DOHH2 (cell line): ENCODE data around the gene CBARP.

Source experiments
- EZH2phosphoT487 ChIP-seq: fragments of 200-600 bp; sonication (generic); IDR thresholded peaks from 2 replicates; pipeline ENCODE4 v1.6.1; 2017; ENCODE audit warnings: borderline replicate concordance, mild to moderate bottlenecking, antibody characterized with exemption, low read length, moderate library complexity, mixed read lengths
- TF ChIP-seq, protein P1 (sequence below): fragments of 200-600 bp; sonication (generic); IDR thresholded peaks from one replicate; pipeline ENCODE4 v1.5.1; 2014; ENCODE audit warnings: antibody characterized with exemption, mild to moderate bottlenecking, low read depth, low read length; ENCODE audit not compliant: poor library complexity, severe bottlenecking

DNA sequence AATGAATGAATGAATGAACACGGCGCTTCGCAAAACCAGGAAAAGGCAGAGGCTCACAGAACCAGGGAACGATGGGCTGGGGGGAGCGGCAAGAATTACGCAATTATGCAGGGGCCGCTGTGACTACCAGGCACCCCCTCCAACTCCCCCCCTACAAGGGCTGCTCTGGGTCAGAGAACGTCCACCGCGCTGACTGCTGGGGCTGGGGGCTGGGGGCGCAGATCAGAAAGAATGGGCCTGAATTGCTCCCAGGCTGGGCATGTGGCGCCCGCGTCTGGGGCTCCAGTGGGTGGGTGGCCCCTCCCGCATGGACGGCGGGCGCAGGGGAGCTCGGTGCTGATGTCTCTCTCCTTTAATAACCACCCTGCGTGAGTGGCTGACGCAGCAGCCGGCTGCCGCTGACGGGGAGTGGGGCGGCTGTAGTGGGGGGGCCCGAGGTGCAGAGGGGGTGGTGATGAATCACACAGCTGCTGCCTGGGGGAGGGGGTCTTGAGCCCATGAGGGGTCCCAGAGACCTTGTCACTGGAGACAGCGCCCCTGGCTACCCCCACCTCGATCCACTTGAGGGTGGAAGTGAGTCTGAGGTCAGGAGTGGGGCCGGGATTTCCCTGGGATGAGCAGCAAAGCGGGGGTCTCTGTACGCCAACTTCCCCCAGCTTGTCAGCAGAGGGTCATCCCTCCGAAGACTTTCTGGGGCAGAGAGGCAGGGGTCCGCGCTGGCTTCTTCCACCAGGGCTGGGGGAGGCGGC lies 29.8 kb upstream of the CBARP start:
- TF ChIP-seq, protein P1, sequence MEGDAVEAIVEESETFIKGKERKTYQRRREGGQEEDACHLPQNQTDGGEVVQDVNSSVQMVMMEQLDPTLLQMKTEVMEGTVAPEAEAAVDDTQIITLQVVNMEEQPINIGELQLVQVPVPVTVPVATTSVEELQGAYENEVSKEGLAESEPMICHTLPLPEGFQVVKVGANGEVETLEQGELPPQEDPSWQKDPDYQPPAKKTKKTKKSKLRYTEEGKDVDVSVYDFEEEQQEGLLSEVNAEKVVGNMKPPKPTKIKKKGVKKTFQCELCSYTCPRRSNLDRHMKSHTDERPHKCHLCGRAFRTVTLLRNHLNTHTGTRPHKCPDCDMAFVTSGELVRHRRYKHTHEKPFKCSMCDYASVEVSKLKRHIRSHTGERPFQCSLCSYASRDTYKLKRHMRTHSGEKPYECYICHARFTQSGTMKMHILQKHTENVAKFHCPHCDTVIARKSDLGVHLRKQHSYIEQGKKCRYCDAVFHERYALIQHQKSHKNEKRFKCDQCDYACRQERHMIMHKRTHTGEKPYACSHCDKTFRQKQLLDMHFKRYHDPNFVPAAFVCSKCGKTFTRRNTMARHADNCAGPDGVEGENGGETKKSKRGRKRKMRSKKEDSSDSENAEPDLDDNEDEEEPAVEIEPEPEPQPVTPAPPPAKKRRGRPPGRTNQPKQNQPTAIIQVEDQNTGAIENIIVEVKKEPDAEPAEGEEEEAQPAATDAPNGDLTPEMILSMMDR: no peak
- no peak for TF ChIP-seq EZH2phosphoT487
